ENCODE data around the gene VMP1.

DNA sequence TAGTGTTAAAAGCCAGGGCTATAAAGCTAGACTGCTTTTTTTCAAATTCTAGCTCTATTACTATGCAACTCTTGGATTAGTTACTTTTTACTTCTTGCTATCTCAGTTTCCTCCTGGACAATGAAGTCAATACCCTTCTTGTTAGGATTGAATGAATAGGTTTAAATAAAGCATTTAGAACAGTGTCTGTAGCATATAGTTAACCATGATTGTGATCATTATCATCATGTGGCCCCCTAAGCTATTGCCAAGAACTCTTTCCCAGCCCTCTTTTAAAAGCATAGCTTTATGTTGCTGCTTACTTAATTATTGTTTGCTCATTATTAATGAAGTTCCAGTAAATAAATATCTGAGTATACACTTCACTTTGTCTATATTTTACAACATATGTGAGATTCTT, 4.5 kb downstream of the VMP1 start:
- TF ChIP-seq, protein P1, sequence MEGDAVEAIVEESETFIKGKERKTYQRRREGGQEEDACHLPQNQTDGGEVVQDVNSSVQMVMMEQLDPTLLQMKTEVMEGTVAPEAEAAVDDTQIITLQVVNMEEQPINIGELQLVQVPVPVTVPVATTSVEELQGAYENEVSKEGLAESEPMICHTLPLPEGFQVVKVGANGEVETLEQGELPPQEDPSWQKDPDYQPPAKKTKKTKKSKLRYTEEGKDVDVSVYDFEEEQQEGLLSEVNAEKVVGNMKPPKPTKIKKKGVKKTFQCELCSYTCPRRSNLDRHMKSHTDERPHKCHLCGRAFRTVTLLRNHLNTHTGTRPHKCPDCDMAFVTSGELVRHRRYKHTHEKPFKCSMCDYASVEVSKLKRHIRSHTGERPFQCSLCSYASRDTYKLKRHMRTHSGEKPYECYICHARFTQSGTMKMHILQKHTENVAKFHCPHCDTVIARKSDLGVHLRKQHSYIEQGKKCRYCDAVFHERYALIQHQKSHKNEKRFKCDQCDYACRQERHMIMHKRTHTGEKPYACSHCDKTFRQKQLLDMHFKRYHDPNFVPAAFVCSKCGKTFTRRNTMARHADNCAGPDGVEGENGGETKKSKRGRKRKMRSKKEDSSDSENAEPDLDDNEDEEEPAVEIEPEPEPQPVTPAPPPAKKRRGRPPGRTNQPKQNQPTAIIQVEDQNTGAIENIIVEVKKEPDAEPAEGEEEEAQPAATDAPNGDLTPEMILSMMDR (IDR thresholded peaks at IDR 0.05; ENCODE audit: low read depth, low read length, missing input control): no peak
- TF ChIP-seq, protein P2, sequence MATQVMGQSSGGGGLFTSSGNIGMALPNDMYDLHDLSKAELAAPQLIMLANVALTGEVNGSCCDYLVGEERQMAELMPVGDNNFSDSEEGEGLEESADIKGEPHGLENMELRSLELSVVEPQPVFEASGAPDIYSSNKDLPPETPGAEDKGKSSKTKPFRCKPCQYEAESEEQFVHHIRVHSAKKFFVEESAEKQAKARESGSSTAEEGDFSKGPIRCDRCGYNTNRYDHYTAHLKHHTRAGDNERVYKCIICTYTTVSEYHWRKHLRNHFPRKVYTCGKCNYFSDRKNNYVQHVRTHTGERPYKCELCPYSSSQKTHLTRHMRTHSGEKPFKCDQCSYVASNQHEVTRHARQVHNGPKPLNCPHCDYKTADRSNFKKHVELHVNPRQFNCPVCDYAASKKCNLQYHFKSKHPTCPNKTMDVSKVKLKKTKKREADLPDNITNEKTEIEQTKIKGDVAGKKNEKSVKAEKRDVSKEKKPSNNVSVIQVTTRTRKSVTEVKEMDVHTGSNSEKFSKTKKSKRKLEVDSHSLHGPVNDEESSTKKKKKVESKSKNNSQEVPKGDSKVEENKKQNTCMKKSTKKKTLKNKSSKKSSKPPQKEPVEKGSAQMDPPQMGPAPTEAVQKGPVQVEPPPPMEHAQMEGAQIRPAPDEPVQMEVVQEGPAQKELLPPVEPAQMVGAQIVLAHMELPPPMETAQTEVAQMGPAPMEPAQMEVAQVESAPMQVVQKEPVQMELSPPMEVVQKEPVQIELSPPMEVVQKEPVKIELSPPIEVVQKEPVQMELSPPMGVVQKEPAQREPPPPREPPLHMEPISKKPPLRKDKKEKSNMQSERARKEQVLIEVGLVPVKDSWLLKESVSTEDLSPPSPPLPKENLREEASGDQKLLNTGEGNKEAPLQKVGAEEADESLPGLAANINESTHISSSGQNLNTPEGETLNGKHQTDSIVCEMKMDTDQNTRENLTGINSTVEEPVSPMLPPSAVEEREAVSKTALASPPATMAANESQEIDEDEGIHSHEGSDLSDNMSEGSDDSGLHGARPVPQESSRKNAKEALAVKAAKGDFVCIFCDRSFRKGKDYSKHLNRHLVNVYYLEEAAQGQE (IDR thresholded peaks at IDR 0.05): no peak
- TF ChIP-seq EGR1 (IDR thresholded peaks at IDR 0.05; ENCODE audit: low read depth in 2 of 2) (no peak), RAD21 (IDR thresholded peaks at IDR 0.05) (no peak), SP1 (IDR thresholded peaks at IDR 0.05) (no peak), FOXA1 (IDR thresholded peaks at IDR 0.05) (no peak), YY1 (IDR thresholded peaks at IDR 0.05) (no peak), GABPA (IDR thresholded peaks at IDR 0.05 in 1 of 2, conservative IDR thresholded peaks at IDR 0.05 in 1 of 2) (no peak), JUND (IDR thresholded peaks at IDR 0.05) (no peak)
- TF ChIP-seq, protein P3, sequence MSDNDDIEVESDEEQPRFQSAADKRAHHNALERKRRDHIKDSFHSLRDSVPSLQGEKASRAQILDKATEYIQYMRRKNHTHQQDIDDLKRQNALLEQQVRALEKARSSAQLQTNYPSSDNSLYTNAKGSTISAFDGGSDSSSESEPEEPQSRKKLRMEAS (IDR thresholded peaks at IDR 0.05): no peak

Data from liver (tissue), 3 donors.